Stomach smooth muscle (tissue), 2 donors: ENCODE data around the gene CD74.
"Not testable (repeated sequence)": the region's sequence is repeated elsewhere in the genome, so short reads cannot be mapped to it uniquely, and the experiment has no call there.

Source experiments
- H3K27ac ChIP-seq: one replicate; pipeline ENCODE4 v1.7.0; 2013; ENCODE audit warnings: mild to moderate bottlenecking, low read length, inconsistent platforms
- H3K27me3 ChIP-seq, 2 donors: one replicate each; pipeline ENCODE4 v1.7.0; 2013; ENCODE audit warnings: low read length in 2 of 2; ENCODE audit not compliant: insufficient read depth in 2 of 2, control insufficient read depth in 1 of 2
- H3K36me3 ChIP-seq, 2 donors: one replicate each; pipeline ENCODE4 v1.7.0; 2013; ENCODE audit warnings: low read length in 2 of 2; ENCODE audit not compliant: control insufficient read depth in 2 of 2, insufficient read depth in 2 of 2
- H3K4me1 ChIP-seq: one replicate; pipeline ENCODE4 v1.7.0; 2013; ENCODE audit warnings: low read length; ENCODE audit not compliant: control insufficient read depth, insufficient read depth
- H3K4me3 ChIP-seq, 2 donors: one replicate each; pipeline ENCODE4 v1.7.0; 2013; ENCODE audit warnings: low read length in 2 of 2
- H3K9ac ChIP-seq, 2 donors: one replicate each; pipeline ENCODE4 v1.7.0; 2013; ENCODE audit warnings: low read length in 2 of 2, mild to moderate bottlenecking in 1 of 2
- H3K9me3 ChIP-seq, 2 donors: one replicate each; pipeline ENCODE4 v1.7.0; 2013; ENCODE audit warnings: low read length in 2 of 2; ENCODE audit not compliant: control insufficient read depth in 2 of 2
- donor health status: healthy.
- donor health status: Pancreatic carcinoma.

Gene CD74

DNA sequence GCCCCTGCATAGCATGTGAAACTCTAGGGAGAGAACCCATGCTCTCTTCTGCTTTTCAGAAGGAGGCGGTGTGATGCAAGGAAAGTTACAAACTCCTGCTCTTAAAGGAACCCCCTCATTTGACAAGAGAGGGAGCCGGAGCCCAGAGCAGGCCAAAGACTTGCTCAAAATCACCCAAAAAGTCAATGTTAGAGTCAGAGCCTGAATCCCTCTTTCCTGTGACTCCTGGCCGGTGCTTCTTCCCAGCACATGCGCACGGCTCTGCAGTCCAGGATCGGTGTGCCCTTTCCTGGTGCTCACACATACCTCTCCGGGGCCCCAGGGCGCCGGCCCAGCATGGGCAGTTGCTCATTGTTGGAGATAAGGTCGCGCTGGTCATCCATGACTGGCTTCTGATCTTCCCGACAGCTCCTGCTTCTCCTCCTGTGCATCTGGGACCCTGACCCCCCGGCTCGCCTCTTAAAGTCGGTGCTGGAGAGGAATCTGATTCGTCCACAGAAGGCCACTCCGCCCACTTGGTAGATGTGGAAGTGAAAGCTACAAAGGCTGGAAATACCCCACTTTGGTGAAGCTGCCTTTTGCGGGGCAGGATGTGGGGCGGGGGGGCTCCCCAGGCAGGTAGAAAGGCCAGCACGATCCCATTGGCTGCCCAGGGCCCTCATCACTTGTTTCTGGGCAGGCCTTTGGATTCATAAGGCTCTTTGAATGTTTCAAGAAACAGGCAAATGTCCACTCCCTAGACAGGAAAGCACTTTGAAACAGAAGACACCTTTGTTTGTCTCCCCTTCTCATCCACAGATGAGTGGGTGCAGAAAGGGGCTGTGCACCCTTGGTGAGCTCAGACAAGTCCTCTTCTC is at the start of gene CD74:
Gene CD74, minus strand, starts transcription at position 592 of the 857 bp plus-strand sequence. Its CDS starts 161 bp downstream, at position 431.
- peak within 1 kb of the TSS; percentile 70 for H3K27ac ChIP-seq
- no peaks in the 10 kb centered on the region for H3K36me3 ChIP-seq
- H3K9ac ChIP-seq = peak within 1 kb of the TSS; percentile 42 to 62
- peak within 1 kb of the TSS; percentile 32 to 74 for H3K4me3 ChIP-seq
- H3K27me3 ChIP-seq = no peaks in the 10 kb centered on the region
- H3K4me1 ChIP-seq = peaks cover 20% of the 10 kb centered on the region
- H3K9me3 ChIP-seq = no peaks in the 10 kb centered on the region

DNA sequence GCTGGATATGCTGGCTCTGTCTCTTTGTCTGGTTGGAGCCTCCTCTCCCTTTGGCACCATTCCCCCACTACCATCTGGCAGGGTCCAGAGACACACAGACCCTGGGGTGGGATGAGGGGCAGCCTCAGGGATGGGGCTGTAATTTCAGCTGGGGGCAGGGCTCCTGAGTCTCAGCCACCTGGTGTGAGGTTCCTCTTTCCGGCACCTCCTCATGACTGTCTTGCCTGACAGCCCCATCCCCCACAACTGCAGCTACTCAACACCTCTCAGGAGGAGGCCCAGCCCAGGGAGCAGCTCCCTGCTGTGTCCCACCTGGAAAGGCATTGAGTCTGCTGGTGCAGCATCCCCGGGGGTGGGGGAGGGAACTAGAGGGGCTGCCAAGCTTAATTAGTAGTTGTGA is 48.5 kb upstream of the CD74 start:
- Histone ChIP-seq H3K4me1 (peaks cover 9% of the 10 kb centered on the region), H3K9ac (no peak overlapping the region), H3K4me3 (no peak overlapping the region), H3K27ac (no peak overlapping the region), H3K36me3 (no peaks in the 10 kb centered on the region), H3K27me3 (no peaks in the 10 kb centered on the region), H3K9me3 (no peaks in the 10 kb centered on the region)

DNA sequence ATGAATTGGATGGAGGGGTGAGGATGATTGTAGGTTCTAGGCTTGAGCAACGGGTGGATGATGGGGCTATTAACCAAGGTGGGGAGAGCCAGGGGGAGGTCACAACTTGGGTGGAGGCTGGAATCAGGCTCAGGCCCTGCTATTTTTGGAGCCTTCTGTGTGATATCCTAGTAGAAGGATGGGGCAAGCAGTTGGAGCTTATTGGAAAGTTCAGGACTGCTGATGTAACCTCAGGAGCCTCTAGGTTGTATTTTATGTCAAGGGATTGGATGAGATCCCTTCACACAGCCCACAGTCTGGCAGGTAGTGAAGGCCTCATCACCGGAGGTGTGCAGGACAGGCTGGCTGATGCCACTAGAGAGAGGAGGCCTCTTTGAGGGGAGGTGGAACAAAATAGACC is 48.1 kb upstream of the CD74 start:
- H3K27ac ChIP-seq = no peak overlapping the region

DNA sequence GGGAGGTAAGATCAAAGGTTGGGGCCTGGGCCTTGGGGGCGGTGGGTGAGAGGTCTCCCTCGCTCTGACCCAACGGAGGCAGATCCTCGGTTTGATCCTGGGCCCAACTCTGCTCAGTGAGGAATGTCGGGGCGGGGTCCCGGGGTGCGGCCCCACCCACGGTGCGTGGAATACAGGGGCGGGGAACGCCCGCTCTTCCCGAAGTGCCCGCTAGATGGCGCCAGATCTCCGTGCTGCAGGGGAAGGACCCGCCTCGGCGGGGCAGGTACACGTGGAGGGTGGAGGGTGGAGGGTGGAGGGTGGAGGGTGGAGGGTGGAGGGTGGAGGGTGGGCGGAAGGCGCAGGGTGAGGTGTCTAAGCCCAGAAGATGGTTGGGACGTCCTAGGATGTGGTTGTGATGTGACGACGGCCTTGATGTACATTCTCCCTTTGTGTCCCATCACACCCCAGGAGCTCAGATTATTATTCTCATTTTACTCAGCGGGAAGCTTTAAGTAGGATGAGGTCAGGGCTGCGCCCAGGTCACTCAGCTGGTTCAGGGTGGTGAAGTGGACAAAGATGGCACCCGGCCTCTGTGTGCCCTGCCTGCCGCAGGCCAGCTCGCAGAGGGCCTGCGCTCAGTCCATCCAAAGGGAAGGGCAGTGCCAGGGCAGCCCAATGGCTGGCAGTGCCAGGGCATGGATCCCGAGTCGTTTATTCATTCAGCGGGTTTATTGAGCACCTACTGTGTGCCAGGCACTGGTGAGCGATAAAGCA is 46.3 kb upstream of the CD74 start:
- no peak overlapping the region for H3K4me3 ChIP-seq
- peaks cover 7% of the 10 kb centered on the region for H3K4me1 ChIP-seq
- no peak overlapping the region for H3K27ac ChIP-seq
- H3K9ac ChIP-seq = no peak overlapping the region
- H3K36me3 ChIP-seq = no peaks in the 10 kb centered on the region
- no peaks in the 10 kb centered on the region for H3K27me3 ChIP-seq
- H3K9me3 ChIP-seq = no peaks in the 10 kb centered on the region

More for the DNA sequence above, 48.1 kb upstream of the CD74 start:
- no peaks in the 10 kb centered on the region for H3K9me3 ChIP-seq
- H3K27me3 ChIP-seq = no peaks in the 10 kb centered on the region
- H3K36me3 ChIP-seq = no peaks in the 10 kb centered on the region
- H3K4me3 ChIP-seq = no peak overlapping the region
- H3K9ac ChIP-seq = no peak overlapping the region
- peaks cover 9% of the 10 kb centered on the region for H3K4me1 ChIP-seq

DNA sequence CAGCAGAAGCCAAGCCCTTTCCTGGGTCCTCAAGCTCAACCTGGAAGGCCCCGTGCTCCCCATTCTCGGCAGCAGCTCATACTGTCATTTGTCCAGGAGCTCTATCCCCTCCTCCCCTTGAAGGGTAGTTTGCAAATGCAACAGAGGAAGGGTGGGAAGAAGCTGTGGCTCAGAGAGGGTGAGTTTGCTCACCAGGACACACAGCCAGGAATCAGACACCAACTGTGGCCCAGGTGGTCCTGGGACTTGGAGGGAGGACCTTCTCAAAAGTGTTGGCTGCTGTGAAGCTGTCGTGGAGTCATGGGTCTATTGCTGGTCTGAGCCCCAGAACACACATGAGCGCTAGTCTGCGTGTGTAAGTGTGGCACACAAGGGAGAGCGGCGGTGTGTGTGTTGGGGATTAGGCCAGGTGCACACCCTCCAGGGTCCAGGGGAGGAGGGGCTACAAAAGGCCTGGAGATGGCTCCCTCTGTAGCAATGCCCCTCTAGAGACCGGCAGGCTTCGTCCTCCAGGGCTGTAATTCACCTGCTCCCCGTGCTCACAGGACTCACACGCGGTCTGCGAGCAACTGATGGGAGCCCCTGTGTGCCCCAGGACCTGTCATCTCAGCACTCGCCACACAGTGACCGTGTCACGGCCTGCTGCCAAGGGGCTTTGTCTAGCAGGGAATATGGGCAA is 45.0 kb upstream of the CD74 start:
- H3K27ac ChIP-seq = no peak overlapping the region
- peaks cover 7% of the 10 kb centered on the region for H3K4me1 ChIP-seq
- H3K4me3 ChIP-seq = no peak overlapping the region

DNA sequence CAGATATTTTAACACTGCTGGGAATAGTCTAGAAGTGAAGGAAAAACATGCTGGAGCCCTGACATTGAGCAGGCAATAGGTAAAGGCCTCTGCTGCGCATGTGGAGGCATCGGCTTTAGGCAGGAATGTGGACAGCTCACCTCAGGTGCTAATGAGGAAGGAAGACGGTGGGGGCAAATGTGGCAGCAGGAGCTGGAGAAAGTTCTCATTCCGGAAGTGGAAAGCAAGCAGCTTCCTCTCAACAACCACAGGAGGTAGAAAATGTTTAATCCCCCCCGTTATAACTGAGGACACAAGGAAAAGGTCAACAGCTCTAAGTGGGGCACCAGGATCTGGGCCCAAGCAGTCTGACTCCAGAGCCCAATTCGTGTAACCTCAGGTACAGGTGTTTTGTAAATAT is 44.4 kb upstream of the CD74 start:
- Histone ChIP-seq H3K36me3 (no peaks in the 10 kb centered on the region), H3K4me3 (no peak overlapping the region), H3K27ac (no peak overlapping the region), H3K9me3 (no peaks in the 10 kb centered on the region), H3K9ac (no peak overlapping the region), H3K27me3 (no peaks in the 10 kb centered on the region), H3K4me1 (peaks cover 7% of the 10 kb centered on the region)

More for the DNA sequence above, 45.0 kb upstream of the CD74 start:
- Histone ChIP-seq H3K9ac (no peak overlapping the region), H3K9me3 (no peaks in the 10 kb centered on the region), H3K36me3 (no peaks in the 10 kb centered on the region), H3K27me3 (no peaks in the 10 kb centered on the region)

DNA sequence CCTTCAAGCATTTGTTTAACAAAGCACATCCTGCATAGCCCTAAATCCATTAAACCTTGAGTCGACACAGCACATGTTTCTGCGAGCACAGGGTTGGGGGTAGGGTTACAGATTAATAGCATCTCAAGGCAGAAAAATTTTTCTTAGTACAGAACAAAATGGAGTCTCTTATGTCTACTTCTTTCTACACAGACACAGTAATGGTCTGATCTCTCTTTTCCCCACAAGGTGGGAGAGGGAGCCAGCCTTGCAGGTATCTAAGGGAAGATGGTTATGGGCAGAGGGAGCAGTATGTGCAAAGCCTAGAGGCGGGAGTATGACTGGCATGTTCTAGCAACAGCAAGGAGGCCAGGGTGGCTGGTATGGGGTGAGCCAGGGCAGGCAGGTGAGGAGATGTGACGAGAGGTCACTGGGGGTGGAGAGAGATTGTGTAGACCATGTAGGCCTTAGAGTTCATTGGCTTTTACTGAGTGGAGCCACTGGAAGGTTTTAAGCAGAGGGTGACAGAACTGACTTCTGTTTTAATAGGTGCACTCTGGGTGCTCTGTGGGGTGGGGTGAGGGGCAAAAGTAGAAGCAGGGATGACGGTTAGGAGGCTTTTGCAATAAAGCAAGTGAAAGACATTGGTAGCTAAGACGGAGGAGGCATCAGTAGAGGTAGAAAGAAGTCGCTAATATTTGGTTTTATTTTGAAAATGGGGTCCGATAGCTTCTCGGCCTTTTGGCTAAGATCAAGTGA is 42.0 kb upstream of the CD74 start:
- H3K27me3 ChIP-seq = no peaks in the 10 kb centered on the region
- H3K4me1 ChIP-seq = peaks cover 6% of the 10 kb centered on the region
- H3K9ac ChIP-seq = no peak overlapping the region
- no peak overlapping the region for H3K4me3 ChIP-seq
- no peaks in the 10 kb centered on the region for H3K36me3 ChIP-seq
- H3K27ac ChIP-seq = no peak overlapping the region
- no peaks in the 10 kb centered on the region for H3K9me3 ChIP-seq

DNA sequence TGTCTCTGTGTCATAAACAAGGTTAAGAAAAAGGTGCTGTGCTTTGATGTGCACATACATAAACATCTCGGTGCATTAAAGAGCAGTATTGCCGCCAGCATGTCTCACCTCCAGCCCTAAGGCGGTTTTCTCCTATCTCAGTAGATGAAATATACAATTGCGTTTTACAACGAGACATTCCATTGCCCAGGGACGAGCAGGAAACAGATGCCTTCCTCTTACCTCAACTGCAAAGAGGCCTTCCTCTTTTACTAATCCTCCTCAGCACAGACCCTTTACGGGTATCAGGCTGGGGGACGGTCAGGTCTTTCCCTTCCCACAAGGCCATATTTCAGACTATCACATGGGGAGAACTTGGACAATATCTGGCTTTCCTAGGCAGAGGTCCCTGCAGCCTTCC is 41.3 kb upstream of the CD74 start:
- not testable (repeated sequence) for H3K9me3 ChIP-seq, H3K27ac ChIP-seq, H3K9ac ChIP-seq, H3K27me3 ChIP-seq, H3K4me3 ChIP-seq, H3K36me3 ChIP-seq, H3K4me1 ChIP-seq

DNA sequence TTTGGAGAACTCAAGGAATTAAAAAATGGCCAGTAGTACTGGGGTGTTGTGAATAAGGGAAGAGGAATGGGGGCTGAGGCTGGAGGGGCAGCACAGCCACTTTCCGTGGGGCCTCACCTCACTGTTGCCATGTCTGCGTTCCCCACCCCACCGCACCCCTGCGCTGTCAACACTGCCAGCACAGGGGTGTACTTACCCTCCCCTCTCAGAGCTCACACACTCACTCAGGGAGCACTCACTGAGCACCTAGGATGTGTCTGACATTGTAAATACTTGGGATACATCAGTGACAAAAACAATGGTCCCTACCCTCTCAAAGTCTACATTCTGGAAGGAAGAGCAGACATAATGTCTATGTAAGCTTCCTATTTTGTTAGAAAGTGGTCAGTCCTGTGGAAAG is 40.2 kb upstream of the CD74 start:
- H3K4me3 ChIP-seq = no peak overlapping the region
- no peak overlapping the region for H3K9ac ChIP-seq
- no peaks in the 10 kb centered on the region for H3K27me3 ChIP-seq
- H3K4me1 ChIP-seq = peaks cover 11% of the 10 kb centered on the region
- H3K27ac ChIP-seq = no peak overlapping the region
- no peaks in the 10 kb centered on the region for H3K9me3 ChIP-seq
- H3K36me3 ChIP-seq = peaks cover 0 to under 1% of the 10 kb centered on the region in 2 donors

DNA sequence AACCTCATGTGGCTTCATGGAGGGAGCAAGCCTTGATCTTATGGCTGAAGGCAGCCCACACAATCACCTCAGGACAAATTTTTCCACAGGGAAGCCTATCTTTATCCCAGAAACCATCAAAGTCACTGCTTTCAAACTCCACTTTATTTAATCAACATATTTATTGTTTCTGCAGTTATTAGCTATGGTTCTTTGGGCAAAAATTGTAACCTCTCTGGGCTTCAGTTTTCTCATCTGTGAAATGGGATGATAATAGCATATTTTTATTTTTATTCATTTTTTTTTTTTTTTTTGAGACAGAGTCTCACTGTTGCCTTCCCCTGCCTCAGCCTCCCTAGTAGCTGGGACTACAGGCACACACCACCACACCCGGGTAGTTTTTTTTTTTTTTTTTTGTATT is 38.9 kb upstream of the CD74 start:
- H3K9me3 ChIP-seq = no peaks in the 10 kb centered on the region

More for the DNA sequence above, 38.9 kb upstream of the CD74 start:
- Histone ChIP-seq H3K27ac (no peak overlapping the region), H3K27me3 (no peaks in the 10 kb centered on the region), H3K36me3 (peaks cover 13 to 14% of the 10 kb centered on the region in 2 donors), H3K9ac (no peak overlapping the region), H3K4me3 (no peak overlapping the region), H3K4me1 (peaks cover 19% of the 10 kb centered on the region)
